Measurements from ENCODE around the gene RIPK4. TPM values are rescaled to one million over a fixed set of nuclear protein-coding genes. Genes with fewer than 3 reads are reported as not detected.

RIPK4 gene
- total and polyA plus RNA-seq, 2 of the 13 experiments (the other 11 are each of a cell fraction or from before 2014, with no cell fraction given), result 3.1 to 4.9 TPM

DNA sequence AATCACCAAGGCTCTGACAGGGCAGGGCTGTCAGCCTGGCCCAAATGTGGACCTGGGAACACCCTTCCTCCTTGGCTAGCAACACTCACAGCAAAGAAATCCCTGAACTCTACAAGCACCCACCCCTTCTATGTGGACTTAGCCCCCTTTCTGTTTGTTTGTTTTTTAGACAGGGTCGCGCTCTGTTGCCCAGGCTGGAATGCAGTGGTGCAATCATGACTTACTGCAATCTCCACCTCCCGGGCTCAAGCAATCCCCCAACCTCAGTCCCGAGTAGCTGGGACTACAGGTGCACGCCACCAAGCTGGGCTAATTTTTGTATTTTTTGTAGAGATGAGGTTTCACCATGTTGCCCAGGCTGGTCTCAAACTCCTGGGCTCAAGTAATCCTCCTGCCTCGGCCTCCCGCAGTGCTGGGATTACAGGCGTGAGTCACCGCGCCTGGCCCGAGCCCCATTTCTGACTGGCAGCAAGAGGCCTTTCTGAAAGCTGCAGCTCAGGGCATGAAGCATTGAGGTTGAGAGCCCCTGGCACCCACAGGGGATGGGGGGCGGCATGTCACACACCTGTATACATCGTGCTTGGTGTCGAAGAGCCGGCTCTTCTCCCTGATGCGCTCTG lies 16.2 kb downstream of the RIPK4 start (continued):
- TF ChIP-seq U2AF1 (optimal IDR thresholded peaks at IDR 0.05; ENCODE audit: low read depth, low read length), result no peak
- TF ChIP-seq PHF21A (CRISPR knock-in tag; IDR thresholded peaks at IDR 0.05), result peak; percentile 60; the same call in 1 of the 2 replicates
- TF ChIP-seq FOXO1 (CRISPR knock-in tag; IDR thresholded peaks at IDR 0.05), result peak; percentile 91
- no peak for TF ChIP-seq KDM5B (CRISPR knock-in tag; IDR thresholded peaks at IDR 0.05; ENCODE audit: borderline replicate concordance)
- no peak for TF ChIP-seq ZNF572 (CRISPR knock-in tag; IDR thresholded peaks at IDR 0.05)
- TF ChIP-seq ZNF329 (CRISPR knock-in tag; IDR thresholded peaks at IDR 0.05; ENCODE audit: low read depth), result no peak
- TF ChIP-seq NR2F2 (IDR thresholded peaks at IDR 0.05; ENCODE audit: borderline replicate concordance, low read depth), result peak; percentile 62
- TF ChIP-seq ZNF75D (CRISPR knock-in tag; IDR thresholded peaks at IDR 0.05; ENCODE audit: borderline replicate concordance), result no peak
- TF ChIP-seq AGO1 (IDR thresholded peaks at IDR 0.05; ENCODE audit: low read depth, low read length, poor library complexity, severe bottlenecking), result no peak
- no peak for TF ChIP-seq ZNF296 (CRISPR knock-in tag; conservative IDR thresholded peaks at IDR 0.05)
- TF ChIP-seq CEBPB (IDR thresholded peaks at IDR 0.05; ENCODE audit: borderline replicate concordance, low read depth, low read length), result peak; percentile 90
- TF ChIP-seq, protein P1, sequence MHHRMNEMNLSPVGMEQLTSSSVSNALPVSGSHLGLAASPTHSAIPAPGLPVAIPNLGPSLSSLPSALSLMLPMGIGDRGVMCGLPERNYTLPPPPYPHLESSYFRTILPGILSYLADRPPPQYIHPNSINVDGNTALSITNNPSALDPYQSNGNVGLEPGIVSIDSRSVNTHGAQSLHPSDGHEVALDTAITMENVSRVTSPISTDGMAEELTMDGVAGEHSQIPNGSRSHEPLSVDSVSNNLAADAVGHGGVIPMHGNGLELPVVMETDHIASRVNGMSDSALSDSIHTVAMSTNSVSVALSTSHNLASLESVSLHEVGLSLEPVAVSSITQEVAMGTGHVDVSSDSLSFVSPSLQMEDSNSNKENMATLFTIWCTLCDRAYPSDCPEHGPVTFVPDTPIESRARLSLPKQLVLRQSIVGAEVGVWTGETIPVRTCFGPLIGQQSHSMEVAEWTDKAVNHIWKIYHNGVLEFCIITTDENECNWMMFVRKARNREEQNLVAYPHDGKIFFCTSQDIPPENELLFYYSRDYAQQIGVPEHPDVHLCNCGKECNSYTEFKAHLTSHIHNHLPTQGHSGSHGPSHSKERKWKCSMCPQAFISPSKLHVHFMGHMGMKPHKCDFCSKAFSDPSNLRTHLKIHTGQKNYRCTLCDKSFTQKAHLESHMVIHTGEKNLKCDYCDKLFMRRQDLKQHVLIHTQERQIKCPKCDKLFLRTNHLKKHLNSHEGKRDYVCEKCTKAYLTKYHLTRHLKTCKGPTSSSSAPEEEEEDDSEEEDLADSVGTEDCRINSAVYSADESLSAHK (CRISPR knock-in tag; IDR thresholded peaks at IDR 0.05; ENCODE audit: borderline replicate concordance), result no peak
- TF ChIP-seq ZNF781 (CRISPR knock-in tag; IDR thresholded peaks at IDR 0.05; ENCODE audit: borderline replicate concordance, not compliant biosample characterization), result no peak
- TF ChIP-seq, protein P2, sequence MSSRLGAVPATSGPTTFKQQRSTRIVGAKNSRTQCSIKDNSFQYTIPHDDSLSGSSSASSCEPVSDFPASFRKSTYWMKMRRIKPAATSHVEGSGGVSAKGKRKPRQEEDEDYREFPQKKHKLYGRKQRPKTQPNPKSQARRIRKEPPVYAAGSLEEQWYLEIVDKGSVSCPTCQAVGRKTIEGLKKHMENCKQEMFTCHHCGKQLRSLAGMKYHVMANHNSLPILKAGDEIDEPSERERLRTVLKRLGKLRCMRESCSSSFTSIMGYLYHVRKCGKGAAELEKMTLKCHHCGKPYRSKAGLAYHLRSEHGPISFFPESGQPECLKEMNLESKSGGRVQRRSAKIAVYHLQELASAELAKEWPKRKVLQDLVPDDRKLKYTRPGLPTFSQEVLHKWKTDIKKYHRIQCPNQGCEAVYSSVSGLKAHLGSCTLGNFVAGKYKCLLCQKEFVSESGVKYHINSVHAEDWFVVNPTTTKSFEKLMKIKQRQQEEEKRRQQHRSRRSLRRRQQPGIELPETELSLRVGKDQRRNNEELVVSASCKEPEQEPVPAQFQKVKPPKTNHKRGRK (CRISPR knock-in tag; IDR thresholded peaks at IDR 0.05), result no peak
- TF ChIP-seq HMGXB4 (CRISPR knock-in tag; IDR thresholded peaks at IDR 0.05; ENCODE audit: borderline replicate concordance in 1 of 2, low read depth in 1 of 2), result no peak
- TF ChIP-seq, protein P3, sequence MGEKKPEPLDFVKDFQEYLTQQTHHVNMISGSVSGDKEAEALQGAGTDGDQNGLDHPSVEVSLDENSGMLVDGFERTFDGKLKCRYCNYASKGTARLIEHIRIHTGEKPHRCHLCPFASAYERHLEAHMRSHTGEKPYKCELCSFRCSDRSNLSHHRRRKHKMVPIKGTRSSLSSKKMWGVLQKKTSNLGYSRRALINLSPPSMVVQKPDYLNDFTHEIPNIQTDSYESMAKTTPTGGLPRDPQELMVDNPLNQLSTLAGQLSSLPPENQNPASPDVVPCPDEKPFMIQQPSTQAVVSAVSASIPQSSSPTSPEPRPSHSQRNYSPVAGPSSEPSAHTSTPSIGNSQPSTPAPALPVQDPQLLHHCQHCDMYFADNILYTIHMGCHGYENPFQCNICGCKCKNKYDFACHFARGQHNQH (CRISPR knock-in tag; IDR thresholded peaks at IDR 0.05), result no peak; the same call in 1 of the 2 replicates
